RWPE1 (cell line): ENCODE results near the gene ANKEF1.
A peak's percentile ranks its signal among the peaks of the same experiment; 100 is the strongest.

Source experiments
- CTCF ChIA-PET: fragments of 350-600 bp; sonication (Branson Sonifier 250); formaldehyde crosslinking; extraction: SDS; loops from one replicate; lab custom pipeline; 2021; lab: Yijun Ruan, JAX
- POLR2A ChIA-PET: fragments of 400-600 bp; formaldehyde crosslinking; extraction: SDS; loops from one replicate; lab custom pipeline; 2020; ENCODE audit warnings: antibody characterized with exemption; ENCODE audit not compliant: low non-redundant PET; lab: Yijun Ruan, JAX
- DNase-seq: peaks from one replicate; pipeline ENCODE4 v3.0.0; 2012; ENCODE audit warnings: low spot score
- H3K27ac ChIP-seq: fragments of 450-650 bp; 2 replicates; pipeline ENCODE4 v1.5.1; 2017
- TF ChIP-seq, protein P1 (sequence below): fragments of 450-650 bp; conservative IDR thresholded peaks from 2 replicates; pipeline ENCODE4 v1.5.1; 2017; ENCODE audit warnings: low read depth, mild to moderate bottlenecking

The ANKEF1 gene

DNA sequence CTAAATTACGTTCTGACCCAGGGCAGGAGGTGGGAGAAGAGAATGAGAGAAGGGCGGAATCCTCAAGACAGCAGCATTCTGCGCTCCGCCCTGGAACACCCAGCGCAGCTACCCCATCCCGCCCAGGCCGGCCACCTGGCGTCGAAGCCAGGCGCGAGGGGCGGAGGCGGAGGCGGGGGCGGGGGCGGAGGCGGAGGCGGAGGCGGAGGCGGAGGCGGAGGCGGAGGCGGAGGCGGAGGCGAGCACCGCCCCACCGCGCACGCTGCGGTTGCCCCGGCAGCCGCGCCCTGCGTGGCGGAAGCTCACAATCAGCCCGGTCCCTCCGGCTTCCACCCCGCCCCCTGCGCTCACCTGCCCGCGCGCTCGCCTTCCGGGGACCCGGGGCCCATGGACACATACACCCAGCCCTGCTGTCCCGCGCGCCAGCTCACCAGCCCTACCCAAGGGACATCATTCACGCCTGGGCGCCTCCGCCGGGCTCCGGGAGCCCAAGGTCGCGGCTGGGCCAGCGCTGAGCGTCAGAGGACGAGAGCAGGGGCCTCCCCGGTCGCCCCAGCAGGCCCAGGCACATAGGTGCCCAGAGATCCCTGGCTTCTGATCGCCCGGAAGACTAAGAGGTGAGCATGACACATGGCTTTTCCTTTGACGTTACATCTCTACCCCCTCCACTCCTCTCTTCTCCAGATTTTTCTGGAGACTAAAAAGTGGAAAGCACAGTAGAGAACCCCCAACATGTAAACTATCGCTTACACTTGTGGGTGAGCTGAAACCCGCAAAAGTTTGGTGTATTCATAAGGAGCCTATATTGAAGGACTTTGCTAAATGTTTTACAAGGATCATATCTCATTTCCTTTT lies at the start of gene ANKEF1:
Gene ANKEF1 (plus strand): TSS at position 271 of the 855 bp plus-strand sequence. CDS start 3,315 bp downstream, outside the sequence.
- ChIA-PET CTCF (interaction anchor here (0.5 to 2.3 kb wide), 2 partner anchors 31 to 56 kb away, joined by 4 to 10 read pairs; no protein-coding TSS in a partner anchor), POLR2A (no interaction called here)
- TF ChIP-seq, protein P1, sequence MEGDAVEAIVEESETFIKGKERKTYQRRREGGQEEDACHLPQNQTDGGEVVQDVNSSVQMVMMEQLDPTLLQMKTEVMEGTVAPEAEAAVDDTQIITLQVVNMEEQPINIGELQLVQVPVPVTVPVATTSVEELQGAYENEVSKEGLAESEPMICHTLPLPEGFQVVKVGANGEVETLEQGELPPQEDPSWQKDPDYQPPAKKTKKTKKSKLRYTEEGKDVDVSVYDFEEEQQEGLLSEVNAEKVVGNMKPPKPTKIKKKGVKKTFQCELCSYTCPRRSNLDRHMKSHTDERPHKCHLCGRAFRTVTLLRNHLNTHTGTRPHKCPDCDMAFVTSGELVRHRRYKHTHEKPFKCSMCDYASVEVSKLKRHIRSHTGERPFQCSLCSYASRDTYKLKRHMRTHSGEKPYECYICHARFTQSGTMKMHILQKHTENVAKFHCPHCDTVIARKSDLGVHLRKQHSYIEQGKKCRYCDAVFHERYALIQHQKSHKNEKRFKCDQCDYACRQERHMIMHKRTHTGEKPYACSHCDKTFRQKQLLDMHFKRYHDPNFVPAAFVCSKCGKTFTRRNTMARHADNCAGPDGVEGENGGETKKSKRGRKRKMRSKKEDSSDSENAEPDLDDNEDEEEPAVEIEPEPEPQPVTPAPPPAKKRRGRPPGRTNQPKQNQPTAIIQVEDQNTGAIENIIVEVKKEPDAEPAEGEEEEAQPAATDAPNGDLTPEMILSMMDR, result no peak
- peak within 1 kb of the TSS; percentile 83 for H3K27ac ChIP-seq
- peak; percentile 84 for DNase-seq

DNA sequence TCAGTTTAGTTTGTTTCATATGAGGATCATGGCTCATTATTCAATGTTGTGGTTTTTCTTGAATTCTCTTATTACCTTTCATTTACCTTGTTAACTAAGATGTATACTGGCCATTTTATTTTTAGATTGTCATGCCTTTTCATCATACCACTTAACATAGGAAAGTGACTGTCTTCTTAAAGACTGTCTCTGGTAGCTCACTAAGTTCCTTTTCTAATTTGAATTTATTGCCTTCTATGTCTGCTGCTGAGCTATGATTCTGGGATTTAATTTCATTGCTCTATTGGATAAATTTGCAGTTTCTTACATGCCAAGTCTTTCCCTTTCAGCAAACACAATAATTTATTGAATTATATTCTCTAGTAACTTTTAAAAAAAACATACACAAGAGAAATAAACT lies 49.5 kb upstream of the ANKEF1 start:
- TF ChIP-seq, protein P1, result no peak
- ChIA-PET CTCF (interaction anchor here (0.5 to 1.5 kb wide), 3 partner anchors 105 to 1366 kb away, joined by 3 to 5 read pairs (median 4); no protein-coding TSS in a partner anchor), POLR2A (no interaction called here)
- no peak for DNase-seq
- H3K27ac ChIP-seq, result no peak overlapping the region

DNA sequence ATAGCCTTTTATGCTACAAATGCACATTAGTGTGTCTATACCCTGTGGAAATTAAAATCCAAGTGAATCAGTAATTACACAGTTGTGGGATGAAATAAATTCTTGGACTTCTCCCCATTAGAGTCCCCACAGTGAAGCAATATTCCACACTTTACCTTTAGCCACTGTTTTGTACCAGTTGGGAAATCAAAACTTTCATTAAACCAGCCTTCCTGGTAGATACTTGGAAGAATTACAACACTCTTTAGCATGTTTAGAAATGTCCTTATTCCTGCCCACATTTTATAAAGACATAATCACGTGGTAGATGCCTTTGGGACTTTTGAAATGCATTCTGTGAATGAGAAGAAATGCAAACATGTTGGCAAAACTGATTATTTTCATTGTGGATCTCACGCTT lies 49.0 kb upstream of the ANKEF1 start:
- ChIA-PET POLR2A (no interaction called here), CTCF (interaction anchor here (0.6 to 1.5 kb wide), 2 partner anchors 105 to 1365 kb away, joined by 3 to 4 read pairs; no protein-coding TSS in a partner anchor)
- DNase-seq, result no peak
- TF ChIP-seq, protein P1, result no peak
- H3K27ac ChIP-seq, result no peak overlapping the region

DNA sequence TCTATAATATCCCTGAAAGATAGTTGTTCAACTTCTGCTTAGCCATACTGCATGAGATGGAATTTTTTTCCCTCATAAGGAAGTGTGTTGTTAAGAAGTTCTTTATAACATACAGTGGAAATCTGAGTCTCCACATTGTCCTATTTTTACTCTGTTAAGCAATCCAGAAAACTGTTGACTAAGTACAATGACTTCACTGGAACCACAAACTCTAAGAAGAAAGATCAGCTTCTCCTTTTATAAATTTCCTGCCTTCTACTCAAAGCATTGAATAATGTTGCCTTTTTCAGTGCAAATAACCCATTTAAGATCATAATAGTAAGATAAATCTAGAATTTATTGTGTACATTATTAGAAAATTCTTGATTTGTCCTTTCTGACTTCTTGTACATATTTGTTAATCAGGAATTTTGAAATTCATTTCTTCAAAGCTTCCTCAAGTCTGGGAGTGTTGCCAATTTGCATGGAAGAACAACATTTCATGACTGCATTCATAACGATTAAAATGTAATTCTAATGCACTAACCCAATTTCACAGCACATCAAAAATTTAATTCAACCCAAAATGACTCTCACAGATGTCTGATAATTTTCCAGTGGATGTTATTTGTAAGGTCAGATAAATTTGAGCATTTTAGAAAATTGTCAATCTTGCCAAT lies 45.6 kb upstream of the ANKEF1 start:
- CTCF ChIA-PET, result interaction anchor here (0.5 to 1.3 kb wide), 4 partner anchors 101 to 1176 kb away, joined by 3 to 7 read pairs (median 4); no protein-coding TSS in a partner anchor
- H3K27ac ChIP-seq, result no peak overlapping the region
- no peak for DNase-seq
- TF ChIP-seq, protein P1, result no peak
- POLR2A ChIA-PET, result no interaction called here

DNA sequence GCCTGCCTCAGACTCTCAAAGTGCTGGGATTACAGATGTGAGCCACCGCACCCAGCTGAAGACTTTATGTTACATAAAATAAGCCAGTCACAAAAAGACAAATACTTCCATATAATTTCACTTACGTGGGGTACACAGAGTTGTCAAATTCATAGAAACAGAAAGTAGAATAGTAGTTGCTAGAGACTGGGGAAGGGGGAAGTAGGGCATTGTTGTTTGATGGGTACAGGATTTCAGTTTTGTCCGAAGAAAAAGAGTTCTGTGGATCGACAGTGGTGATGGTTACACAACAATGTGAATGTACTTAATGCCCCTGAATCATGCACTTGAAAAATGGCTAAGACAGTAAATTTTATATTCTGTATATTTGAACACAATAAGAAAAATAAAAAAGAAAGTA lies 41.6 kb upstream of the ANKEF1 start:
- TF ChIP-seq, protein P1, result no peak
- ChIA-PET POLR2A (no interaction called here), CTCF (interaction anchor here (0.7 to 1.2 kb wide), 2 partner anchors 97 to 179 kb away, joined by 3 to 4 read pairs; no protein-coding TSS in a partner anchor)
- no peak for DNase-seq
- H3K27ac ChIP-seq, result no peak overlapping the region

DNA sequence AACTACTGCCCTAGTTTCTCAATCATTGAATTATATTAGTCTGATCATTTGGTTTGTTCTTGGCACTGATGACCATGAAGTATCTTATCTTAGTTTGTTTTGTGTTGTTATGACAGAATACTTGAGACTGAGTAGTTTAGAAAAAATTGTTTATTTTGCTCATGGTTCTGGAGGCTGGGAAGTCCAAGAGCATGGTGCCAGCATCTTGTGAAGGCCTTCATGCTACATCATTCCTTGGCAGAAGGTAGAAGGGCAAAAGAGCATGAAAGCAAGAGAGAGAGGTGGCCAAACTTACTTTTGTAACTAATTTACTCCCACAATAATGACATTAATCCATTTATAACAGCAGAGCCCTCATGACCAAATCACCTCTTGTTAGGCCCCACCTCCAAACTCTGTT lies 40.1 kb upstream of the ANKEF1 start:
- ChIA-PET CTCF (interaction anchor here (0.7 to 1.2 kb wide), 2 partner anchors 96 to 393 kb away, joined by 3 to 4 read pairs; no protein-coding TSS in a partner anchor), POLR2A (no interaction called here)
- TF ChIP-seq, protein P1, result no peak

More for the DNA sequence above, 40.1 kb upstream of the ANKEF1 start:
- H3K27ac ChIP-seq, result no peak overlapping the region
- no peak for DNase-seq
